NCI-H146 (cell line): ENCODE data around the gene RRAD.
A peak's percentile ranks its signal among the peaks of the same experiment; 100 is the strongest.
"Not testable (repeated sequence)": the region's sequence is repeated elsewhere in the genome, so short reads cannot be mapped to it uniquely, and the experiment has no call there.

Experiments used
- DNase-seq: peaks from one replicate; lab custom pipeline; 2025; lab: John Stamatoyannopoulos, UW

RRAD gene, protein sequence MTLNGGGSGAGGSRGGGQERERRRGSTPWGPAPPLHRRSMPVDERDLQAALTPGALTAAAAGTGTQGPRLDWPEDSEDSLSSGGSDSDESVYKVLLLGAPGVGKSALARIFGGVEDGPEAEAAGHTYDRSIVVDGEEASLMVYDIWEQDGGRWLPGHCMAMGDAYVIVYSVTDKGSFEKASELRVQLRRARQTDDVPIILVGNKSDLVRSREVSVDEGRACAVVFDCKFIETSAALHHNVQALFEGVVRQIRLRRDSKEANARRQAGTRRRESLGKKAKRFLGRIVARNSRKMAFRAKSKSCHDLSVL

DNA sequence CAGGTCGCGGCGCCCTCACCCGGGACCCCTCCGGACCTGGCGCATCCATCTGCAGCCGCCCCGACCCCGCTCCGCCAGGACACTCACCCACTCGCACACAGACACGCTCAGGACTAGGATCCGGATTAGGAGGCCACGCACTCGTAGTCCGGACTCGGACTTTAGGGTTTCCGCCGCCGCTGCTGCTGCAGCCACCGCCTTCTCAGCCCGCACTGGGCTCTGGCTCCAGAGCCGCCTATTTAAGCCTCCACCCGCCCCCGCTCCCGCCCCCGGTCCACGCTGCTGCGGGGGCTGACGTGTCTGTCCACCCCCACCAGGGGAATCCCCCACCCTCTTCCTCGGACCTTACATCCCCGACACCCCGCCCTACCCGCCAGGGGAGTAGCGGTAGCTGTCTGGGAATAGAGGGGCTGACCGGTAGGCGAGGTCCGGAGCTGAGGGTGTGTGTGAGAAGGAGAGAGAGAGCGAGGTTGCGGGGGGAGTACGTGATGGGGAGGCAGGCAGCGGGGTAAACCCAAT, at the start of gene RRAD:
RRAD (minus strand) TSS at position 214 of the 519 bp plus-strand sequence. CDS start 356 bp downstream, outside the sequence.
- DNase-seq: no peak

DNA sequence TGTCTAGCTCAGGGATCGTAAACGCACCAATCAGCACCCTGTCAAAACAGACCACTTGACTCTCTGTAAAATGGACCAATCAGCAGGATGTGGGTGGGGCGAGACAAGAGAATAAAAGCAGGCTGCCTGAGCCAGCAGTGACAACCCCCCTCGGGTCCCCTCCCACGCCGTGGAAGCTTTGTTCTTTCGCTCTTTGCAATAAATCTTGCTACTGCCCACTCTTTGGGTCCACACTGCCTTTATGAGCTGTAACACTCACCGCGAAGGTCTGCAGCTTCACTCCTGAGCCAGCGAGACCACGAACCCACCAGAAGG, 49.6 kb upstream of the RRAD start:
- DNase-seq: peak; percentile 23

DNA sequence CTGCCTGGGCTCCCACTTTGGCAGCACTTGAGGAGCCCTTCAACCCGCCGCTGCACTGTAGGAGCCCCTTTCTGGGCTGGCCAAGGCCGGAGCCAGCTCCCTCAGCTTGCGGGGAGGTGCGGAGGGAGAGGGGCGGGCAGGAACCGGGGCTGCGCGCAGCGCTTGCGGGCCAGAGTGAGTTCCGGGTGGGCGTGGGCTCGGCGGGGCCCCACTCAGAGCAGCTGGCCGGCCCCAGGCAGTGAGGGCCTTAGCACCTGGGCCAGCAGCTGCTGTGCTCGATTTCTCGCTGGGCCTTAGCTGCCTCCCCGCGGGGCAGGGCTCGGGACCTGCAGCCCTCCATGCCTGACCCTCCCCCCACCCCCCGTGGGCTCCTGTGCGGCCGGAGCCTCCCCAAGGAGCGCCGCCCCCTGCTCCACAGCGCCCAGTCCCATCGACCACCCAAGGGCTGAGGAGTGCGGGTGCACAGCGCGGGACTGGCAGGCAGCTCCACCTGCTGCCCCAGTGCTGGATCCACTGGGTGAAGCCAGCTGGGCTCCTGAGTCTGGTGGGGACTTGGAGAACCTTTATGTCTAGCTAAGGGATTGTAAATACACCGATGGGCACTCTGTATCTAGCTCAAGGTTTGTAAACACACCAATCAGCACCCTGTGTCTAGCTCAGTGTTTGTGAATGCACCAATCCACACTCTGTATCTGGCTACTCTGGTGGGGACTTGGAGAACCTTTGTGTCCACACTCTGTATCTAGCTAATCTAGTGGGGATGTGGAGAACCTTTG, 49.0 kb upstream of the RRAD start:
- DNase-seq: peak; percentile 13

DNA sequence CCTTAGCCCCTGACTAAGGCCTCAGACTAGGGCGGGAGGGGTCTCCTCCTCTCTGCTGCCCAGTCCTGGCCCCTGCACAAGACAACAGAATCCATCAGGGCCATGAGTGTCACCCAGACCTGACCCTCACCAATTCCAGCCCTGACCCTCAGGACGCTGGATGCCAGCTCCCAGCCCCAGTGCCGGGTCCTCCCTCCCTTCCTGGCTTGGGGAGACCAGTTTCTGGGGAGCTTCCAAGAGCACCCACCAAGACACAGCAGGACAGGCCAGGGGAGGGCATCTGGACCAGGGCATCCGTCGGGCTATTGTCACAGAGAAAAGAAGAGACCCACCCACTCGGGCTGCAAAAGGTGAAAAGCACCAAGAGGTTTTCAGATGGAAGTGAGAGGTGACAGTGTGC, 48.4 kb upstream of the RRAD start:
- no peak for DNase-seq

DNA sequence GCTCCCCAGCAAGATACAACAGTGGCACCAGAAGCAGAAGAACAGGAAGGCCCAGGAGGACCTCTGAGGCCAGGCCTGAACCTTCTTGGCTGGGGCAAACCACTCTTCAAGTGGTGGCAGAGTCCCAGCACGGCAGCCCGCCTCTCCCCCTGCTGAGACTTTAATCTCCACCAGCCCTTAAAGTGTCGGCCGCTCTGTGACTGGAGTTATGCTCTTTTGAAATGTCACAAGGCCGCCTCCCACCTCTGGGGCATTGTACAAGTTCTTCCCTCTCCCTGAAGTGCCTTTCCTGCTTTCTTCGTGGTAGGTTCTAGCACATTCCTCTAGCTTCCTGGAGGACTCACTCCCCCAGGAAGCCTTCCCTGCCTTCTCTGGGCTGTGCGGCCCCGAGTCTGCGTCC, 47.6 kb upstream of the RRAD start:
- DNase-seq: no peak

DNA sequence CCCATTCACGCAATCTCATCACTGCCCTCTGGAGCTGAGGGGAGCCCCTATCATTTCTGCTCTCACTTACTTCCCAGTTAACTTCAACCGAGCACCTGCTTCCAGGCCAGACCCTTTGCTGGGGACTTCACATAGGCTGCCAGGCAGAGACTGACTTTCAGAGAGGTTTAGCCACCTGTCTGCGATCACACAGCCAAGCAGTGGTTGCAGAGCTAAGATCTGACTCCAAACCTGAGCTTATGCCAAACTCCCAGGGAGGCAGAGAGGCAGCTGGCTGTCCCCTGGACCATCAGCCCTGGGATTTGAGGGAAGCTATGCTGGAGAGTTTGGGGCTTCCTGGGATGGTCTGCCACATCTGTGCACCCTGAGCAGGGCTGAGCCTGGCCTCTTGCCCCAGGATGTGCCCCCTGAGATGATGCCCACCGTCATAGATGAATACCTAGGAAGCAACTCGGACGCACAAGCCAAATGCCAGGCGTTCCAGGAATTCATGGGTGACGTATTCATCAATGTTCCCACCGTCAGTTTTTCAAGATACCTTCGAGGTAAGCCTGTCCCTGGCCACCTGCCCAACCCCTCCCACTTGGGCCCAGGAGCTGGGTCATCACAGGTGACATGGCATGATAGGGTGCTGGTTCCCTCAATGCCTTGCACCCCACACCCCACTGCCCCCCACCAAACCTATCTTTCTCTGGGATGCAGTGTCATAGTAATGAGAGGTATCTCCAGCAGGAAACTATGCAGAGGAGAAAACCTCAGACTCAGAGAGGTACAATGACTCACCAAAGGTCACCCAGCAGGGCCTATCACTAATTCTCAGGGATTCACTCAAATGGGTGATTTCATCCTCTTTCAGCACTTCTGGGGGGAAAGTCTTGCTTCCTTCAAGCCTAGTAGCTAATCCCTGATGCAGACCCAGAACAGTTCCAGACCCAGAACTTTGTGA, 45.7 kb upstream of the RRAD start:
- DNase-seq: no peak

DNA sequence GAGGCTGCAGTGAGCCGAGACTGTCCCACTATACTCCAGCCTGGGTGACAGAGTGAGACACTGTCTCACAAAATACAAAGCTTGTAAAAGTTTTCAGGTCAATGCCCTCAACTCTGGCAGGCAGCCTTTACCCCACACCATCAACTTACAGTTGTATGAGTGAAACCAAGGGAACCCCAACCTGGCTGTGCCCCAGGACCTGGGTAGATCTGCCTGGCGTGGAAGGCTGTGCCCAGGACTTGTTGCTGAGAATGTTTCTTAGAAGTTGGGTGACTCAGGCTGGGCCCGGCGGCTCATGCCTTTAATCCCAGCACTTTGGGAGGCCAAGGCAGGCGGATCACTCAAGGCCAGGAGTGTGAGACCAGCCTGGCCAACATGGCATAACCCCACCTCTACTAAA, 43.5 kb upstream of the RRAD start:
- no peak for DNase-seq

DNA sequence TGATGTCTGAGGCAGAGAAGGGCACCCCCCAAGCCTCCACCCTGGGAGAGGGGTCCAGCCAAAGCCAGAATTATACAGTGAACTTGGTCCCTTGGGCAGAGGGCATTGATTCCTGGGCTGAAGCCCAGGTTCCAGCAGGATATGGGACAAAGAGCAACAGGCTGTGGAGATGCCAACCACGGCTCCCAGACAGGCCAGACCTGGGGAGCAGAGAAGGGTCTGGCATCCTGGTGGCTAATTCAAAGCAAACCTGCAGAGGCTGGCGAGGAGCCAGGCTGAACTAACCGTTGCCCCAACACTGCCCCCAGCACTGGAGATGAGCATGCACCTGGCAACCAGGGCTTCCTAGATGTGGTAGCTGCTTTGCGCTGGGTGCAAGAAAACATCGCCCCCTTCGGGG, 38.7 kb upstream of the RRAD start:
- DNase-seq: no peak

DNA sequence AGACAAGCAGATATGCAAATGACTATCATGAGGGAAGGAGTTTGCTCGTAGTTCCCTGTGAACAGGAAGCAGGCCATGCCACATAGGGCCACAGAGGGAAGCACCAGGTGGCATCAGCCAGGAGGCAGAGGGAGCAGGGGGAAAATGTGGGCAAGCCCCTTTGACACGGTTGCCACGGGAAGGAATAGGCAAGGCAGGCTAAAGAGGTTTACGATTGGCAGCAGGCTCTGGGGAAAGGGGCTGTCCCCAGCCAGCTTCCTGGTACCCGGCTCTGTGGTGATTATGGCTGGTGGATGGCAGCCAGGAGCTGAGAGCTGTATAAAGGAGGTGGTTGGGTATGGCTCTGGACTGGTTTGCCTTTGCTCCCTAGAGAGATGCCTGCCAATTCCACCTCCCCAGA, 36.6 kb upstream of the RRAD start:
- DNase-seq: no peak

DNA sequence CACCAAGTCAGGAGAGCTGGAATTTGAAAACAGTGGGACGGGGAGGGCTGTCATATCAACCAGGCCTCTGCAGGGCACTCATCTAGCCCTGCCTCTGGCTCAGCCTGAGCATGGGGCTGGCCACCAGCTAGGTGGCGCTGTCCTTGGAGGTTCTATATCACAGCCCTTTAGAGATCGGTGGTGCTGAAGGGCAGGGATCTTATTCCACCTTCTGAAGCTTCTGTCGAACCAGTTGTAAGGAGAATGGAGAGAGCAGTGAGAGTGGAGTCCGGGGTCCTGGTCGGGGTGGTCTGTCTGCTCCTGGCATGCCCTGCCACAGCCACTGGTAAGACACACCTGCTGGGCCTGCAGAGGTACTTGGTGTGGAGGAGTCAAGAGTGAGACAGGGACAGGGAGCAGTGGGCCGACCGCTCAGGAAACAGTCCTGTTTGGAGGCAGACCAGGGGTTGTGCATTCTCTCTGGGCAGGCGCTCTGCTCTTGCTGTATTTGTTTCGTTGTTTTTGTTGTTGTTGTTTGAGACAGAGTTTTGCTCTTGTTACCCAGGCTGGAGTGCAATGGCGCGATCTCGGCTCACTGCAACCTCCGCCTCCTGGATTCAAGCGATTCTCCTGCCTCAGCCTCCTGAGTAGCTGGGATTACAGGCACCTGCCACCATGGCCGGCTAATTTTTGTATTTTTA, 35.9 kb upstream of the RRAD start, which contains the start of gene CES3:
CES3 (plus strand) TSS at position 202 of the 680 bp plus-strand sequence; CDS start at position 244, 42 bp downstream.
- peak; percentile 65 for DNase-seq

DNA sequence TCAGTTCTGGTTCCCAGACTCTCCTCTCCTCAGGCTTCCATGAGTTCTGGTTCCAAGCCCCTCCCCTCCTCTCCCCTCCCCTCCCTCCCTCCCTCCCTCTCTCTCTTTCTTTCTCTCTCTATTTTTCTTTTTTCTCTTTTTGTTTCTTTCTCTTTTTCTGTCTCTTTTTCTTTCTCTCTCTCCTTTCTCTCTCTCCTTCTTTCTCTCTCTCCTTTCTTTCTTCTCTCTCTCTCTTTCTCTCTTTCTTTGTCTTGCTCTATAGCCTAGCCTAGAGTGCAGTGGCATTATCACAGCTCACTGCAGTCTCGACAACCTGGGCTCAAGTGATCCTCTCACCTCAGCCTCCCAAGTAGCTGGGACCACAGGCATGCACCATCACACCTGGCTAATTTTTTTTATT, 34.9 kb upstream of the RRAD start:
- DNase-seq: no peak

DNA sequence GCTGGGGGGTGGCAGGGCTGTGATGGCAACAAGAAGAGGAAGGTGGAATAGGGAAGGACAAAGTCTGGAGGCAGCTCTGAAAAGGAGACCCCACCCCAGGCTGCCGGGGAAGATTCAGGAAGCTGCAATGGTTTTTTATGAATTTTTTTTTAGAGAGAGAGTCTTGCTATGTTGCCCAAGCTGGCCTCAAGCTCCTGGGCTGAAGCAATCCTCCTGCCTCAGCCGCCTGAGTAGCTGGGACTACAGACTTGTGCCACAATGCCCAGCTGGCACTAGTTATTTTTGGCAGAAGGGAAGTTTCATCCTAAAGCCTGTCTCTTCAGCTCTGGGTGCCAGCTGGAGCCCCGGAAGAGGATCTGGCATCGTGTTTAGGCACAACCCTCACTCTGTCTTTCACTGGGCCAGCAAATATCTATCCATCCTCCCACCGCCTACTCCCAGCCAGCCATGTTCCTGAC, 34.4 kb upstream of the RRAD start:
- DNase-seq: no peak

DNA sequence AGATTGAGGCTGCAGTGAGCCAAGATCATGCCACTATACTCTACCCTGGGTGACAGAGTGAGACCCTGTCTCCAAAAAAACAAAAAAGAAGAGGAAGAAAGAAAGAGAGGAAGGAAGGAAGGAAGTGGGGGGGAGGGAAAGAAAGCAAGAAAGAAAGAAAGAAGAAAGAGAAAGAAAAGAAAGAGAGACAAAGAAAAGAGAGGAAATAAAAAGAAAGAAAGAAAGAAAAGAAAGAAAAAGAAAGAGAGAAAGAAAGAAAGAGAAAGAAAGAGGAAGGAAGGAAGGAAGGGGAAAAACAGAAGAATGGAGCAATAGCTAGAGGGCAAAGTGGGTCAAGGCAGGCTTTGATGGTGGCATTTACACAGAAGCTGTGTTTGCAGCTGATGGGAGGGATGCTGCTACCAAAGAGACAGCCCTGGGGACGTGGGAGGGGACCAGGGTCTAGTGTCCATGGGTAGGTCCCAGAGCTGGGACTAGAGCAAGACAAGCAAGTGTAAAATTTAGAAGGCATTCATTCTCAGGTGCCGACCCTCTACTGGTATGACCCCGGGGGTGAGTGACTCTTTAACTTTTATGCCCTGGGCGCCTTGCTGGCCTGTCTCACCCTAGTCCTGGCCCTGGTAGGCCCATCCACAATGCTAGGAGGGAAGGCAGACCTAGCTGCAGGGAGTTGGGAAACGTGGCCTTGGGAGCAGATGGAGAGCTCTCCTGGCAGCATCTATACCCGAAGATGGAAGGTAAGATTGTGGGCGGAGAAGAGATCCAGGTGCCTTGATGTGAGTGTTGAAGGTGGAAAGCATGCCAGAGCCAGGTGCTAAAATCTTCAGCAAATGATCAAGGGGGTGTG, 33.7 kb upstream of the RRAD start:
- DNase-seq: no peak

DNA sequence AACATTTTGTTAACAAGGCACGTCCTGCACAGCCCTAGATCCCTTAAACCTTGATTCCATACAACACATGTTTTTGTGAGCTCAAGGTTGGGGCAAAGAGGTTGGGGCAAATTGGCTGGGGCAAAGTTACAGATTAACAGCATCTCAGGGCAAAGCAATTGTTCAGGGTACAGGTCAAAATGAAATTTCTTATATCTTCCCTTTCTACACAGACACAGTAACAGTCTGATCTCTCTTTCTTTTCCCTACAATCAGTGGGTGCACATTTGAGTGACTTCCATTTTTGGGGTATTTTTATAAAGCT, 30.8 kb upstream of the RRAD start:
- DNase-seq: not testable (repeated sequence)

DNA sequence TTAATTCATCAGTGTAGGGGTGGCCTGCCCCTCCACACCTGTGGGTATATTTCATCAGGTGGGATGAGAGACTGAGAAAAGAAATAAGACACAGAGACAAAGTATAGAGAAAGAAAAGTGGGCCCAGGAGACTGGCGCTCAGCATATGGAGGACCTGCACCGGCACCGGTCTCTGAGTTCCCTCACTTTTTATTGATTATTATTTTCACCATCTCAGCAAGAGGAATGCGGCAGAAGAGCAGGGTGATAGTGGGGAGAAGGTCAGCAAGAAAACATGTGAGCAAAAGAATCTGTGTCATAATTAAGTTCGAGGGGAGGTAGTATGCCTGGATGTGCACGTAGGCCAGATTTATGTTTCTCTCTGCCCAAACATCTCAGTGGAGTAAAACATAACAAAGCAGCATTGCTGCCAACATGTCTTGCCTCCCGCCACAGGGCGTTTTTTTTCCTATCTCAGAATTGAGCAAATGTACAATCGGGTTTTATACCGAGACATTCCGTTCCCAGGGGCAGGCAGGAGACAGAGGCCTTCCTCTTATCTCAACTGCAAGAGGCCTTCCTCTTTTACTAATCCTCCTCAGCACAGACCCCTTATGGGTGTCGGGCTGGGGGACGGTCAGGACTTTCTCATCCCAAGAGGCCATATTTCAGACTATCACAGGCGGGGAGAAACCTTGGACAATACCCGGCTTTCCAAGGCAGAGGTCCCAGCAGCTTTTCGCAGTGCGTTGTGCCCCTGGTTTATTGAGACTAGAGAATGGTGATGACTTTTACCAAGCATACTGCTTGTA, 30.2 kb upstream of the RRAD start:
- DNase-seq: not testable (repeated sequence)

DNA sequence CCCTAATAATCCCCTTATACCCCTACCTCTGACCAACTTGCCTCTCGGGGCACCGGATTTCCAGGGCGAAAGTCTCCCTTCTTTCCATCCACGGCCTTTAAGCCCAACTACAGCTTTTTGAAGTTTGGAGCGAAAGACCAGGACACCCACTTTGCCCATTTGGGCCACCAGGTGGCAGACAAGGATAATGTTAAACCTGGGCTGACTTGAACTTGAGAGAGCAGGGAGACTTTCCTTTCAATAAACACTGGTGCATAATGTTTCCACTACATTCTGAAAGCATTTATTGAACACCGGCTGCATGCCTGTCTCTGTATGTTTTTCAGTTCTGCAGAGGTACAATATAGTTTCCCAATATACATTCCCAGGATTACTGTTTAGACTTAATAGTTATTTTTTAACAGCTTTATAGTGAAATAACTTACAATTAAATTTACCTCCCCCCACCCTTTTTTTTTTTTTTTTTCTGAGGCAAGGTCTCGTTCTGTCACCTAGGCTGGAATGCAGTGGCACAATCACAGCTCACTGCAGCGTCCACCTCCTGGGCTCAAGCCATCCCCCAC, 28.8 kb upstream of the RRAD start:
- DNase-seq: peak; percentile 68

DNA sequence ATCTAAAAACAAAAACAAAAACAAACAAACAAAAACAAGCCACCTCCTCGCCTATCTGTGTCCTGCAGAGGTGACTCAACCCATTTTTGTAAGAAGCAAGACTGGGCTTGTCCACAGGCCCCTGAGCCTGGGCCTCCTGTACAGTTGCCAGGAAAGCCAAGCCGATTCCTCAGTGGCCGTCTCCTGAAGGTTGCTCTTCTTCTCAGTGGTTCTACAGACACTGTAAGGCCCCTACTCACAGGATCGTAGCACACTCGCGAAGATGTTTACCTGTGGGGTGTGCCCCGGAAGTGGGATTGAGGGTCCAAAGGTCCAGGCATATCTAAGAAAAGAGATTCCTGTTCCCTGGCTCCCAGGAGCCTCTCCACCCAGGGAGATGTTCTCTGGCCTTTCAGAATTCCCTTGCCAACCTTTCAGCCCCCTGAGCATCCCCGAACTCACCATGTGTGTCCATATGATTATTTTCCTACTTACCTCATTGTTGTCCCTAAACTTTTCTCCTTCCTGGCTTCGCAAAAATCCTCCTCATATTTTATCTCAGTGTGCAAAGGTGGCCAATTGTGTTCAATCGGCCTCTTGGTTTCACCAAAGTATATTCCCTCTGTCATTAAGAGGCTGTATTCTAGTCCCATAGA, 28.2 kb upstream of the RRAD start:
- no peak for DNase-seq

DNA sequence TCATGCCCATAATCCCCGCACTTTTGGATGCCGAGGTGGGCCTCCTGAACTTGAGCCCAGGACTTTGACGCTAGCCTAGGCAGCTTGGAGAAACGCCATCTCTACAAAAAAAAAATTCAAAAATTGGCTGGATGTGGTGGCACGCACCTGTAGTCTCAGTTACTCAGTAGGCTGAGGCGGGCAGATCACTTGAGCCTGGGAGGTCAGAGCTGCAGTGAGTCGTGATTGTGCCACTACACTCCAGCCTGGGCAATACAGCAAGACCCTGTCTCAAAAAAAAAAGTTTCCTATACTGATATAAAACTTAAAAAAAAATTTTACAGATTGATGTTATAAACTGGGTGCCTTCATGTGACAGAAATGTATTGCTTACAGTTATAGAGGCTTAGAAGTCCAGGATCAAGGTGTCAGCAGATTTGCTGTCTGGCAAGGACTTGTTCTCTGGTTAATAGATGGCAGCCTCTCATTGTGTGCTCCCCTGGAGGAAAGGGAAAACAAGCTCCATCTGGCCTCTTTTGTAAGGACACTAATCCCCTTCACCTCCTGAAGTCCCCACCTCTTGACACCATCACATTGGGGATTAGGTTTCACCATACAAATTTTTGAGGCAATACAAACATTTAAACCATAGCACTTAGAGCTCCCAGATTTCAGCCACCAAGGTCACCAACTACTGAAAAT, 27.2 kb upstream of the RRAD start:
- DNase-seq: no peak
